Measurements from ENCODE around the gene LRP1-AS.

Gene LRP1-AS

GRCh38 chr12:57158665-57159064 lies 11.2 kb upstream of the LRP1-AS start:
- DNase-seq = no peak

GRCh38 chr12:57158186-57158585 lies 10.8 kb upstream of the LRP1-AS start:
- DNase-seq = no peak

- no peak for DNase-seq
Observed at GRCh38 chr12:57157588-57158173, 10.3 kb upstream of the LRP1-AS start.

DNA sequence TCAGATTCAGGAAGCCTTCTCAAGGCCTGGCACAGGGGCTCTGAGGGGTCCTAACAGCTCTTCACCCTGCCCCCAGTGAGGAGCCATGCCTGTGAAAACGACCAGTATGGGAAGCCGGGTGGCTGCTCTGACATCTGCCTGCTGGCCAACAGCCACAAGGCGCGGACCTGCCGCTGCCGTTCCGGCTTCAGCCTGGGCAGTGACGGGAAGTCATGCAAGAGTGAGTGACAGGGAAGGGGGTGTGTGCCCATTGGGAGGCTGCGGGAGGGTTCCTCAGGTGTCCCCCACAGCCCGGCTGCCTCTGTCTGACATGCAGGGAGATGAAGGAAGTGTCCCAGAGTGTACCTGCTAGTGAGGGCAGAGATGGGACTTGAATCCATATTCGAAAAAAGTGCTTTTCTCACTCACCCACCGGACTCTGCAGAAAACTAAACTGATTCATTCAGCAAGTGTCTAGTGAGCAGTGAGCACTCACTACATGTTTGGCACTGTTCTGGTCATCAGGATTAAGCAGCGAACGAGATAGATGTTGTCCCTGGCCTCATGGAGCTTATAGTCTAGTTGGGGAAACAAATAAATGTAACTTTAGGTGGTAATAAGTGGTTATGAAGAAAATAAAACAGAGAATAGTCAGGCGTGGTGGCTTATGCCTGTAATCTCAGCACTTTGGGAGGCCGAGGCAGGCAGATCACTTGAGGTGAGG lies 9.4 kb upstream of the LRP1-AS start:
- no peak for DNase-seq

DNA sequence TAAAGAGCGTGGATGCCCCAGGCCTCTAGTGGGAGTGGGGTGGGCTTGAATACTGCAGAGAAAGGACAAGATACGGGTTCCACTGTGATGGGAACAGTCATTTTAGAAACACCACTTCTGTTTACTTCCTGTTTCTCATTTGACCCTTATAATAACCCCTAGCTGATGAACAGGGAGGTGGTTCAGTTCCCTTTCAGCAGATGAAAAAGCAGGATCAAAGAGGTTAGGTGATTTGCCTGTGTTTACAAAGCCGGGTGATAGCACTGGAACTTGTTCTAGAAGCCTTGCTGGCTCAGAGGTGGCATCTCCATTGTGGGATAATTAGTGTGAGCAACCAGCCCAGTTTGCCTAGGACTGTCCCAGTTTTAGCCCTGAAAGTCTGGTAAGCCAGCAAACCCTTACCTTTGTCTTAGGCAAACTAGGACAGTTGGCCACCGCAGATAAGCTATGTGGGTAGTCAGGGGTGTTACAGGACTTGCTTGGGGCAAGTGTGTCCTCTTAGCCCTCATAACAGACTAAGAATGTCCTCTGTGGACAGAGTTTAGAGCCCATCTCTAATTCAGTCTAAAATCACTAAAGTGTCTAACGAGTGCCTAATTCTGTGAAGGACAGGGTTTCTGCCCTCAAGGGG lies 7.5 kb upstream of the LRP1-AS start:
- DNase-seq = no peak

- no peak for DNase-seq
Observed at GRCh38 chr12:57154076-57154475, 6.7 kb upstream of the LRP1-AS start.

DNA sequence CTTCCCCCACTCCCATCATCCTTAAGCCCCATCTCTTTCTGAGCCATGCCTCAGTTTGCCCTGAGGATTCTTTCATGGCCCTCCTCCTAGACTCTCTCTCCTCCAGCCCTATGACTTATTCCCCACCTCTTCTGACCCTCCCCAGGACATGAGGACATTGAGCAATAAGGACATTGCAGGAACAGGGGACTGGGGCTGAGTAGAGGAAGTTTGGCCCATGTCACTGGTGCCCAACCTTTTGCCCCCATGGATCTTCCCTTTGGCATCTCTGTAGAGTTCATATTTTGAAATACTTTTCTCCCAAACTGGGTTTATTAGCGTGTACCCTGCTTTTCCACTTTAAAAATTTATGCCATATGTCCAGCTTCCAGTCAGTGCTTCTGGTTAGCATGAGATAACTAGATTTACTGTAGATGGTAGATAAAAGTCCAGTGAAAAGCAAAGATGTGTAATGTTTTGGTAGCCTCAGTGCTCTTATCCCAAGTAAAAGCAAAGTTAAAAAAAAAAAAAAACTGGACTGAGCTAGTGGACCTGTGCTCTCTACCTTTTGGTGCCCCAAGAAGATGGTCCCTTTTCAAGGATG lies 6.1 kb upstream of the LRP1-AS start:
- DNase-seq = no peak

GRCh38 chr12:57152639-57153038 lies 5.2 kb upstream of the LRP1-AS start:
- DNase-seq = no peak

GRCh38 chr12:57151741-57152630 lies 4.6 kb upstream of the LRP1-AS start:
- no peak for DNase-seq

GRCh38 chr12:57150400-57151000 lies 3.1 kb upstream of the LRP1-AS start:
- DNase-seq = no peak

DNA sequence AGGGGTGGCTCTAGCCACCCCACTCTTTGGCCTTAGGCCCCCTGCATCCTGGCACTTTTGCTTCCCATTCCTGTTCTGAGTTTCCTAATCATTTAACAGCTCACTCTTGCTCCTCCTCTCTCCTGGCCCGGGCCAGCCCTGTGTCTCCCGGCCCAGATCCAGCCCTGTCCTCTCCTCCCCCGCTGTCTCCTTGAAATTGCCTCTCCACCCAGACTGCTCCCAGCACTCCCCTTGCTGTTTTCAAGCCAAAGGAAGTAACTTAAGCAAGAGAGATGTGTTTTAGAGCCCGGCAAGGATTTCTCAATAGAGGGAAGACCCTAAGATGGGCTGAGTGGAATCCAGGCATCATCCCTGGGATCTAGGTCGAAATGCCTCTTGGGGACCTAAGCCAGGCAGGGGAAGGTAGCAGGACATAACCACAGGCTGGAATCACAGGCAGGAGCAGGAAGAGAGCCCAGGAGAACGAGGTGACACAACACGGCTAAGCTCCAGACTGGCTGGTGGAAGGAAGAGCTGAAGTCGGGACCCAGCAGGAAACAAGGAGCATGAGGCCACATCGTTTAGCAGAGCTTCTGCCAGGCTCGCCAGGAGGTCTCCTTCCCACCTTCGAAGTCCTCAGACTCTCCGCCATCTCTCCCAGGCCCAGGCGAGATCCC lies 2.0 kb upstream of the LRP1-AS start:
- DNase-seq = no peak

GRCh38 chr12:57148469-57149244 lies 1.2 kb upstream of the LRP1-AS start:
- no peak for DNase-seq

GRCh38 chr12:57146092-57146491 lies 1.3 kb downstream of the LRP1-AS start:
- DNase-seq = no peak

- no peak for DNase-seq
Observed at GRCh38 chr12:57145460-57146059, 1.9 kb downstream of the LRP1-AS start.

DNA sequence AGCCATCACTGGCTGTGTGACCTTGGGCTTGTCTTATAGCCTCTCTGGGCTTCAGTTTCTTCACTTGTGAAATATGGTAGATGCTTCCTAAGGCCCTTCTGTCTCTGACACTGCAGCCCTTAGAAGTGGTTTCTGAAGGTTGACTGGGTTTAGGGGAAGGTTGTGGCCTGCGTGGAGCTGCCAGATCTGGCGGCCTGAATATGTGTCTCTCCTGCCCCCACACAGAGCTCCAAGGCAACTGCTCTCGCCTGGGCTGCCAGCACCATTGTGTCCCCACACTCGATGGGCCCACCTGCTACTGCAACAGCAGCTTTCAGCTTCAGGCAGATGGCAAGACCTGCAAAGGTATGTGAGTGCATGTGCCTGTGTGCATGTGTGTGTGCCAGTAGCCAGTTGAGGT lies 4.0 kb downstream of the LRP1-AS start:
- DNase-seq = no peak

GRCh38 chr12:57142727-57143126 lies 4.7 kb downstream of the LRP1-AS start:
- DNase-seq = no peak

DNA sequence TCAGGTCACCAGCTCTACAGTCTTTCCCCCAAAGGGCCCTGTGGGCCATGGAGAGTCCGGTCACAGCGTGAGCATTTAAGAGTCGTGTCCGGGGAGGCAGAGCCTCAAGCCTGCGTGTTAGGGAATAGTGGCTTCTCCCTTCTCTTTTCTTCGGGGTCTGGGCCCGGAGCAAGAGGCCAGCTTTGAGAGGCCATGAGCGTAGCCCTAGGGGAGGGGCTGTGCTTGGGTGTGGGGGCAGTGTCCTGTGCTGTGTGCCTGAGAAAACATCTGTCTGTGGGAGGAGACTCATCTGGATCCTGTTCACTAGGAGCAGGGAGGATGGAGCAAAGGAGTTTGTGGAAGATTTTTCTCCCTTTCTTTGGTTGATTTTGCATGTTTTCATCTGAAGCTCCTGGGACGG lies 5.3 kb downstream of the LRP1-AS start:
- DNase-seq = no peak

GRCh38 chr12:57141249-57141648 lies 6.2 kb downstream of the LRP1-AS start:
- DNase-seq = no peak

DNA sequence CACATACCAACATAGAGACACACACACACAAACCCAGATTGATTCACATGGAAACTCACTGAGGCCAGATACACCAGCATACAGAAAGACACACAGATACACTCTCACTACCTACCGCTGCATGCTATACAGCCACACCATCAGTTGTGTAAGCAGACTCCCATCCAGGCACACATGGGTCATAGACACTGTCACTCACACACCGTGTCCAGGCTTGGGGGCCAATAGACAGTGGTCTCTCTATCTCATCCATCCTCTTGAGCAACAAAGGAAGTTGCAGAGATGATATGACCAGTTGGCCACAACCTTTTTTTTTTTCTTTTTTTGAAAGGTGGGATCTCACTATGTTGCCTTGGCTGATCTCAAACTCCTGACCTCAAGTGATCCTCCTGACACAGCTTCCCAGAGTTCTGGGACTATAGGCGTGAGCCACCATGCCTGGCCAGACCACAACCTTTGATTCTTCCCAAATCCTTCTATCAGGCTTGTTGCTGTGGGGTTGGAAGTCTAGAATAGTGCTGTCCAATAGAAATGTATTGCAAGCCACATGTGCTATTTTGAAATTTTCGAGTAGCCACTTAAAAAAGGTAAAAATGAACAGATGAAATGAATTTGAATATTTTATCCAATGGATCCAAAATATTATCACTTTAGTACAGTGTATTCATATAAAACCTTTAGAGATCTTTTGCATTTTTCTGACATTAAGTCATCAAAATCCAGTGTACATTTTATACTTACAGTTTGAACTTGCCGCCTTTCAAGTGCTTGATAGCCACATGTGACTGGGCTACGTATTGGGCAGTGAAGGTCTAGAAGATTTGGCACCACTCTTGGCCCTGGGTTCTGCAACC lies 7.4 kb downstream of the LRP1-AS start:
- no peak for DNase-seq
